Neural cell (in vitro differentiated cells): ENCODE measurements around the gene GPC3. TPM values are rescaled to one million over a fixed set of nuclear protein-coding genes. Genes with fewer than 3 reads are reported as not detected.

Experiments used
- H2AFZ ChIP-seq: fragments of 200-600, 300-800 bp; sonication (generic), shearing (Covaris generic); 2 replicates; pipeline ENCODE4 v1.6.0; 2014; ENCODE audit warnings: low read depth, mild to moderate bottlenecking, antibody characterized with exemption, low read length, moderate library complexity
- H3F3A ChIP-seq: fragments of 200-600 bp; shearing (Covaris generic); 2 replicates; pipeline ENCODE4 v1.6.1; 2016; ENCODE audit warnings: mild to moderate bottlenecking, moderate library complexity, mixed read lengths, antibody characterized with exemption, low read length; ENCODE audit not compliant: insufficient read depth, poor library complexity, severe bottlenecking
- H3K27ac ChIP-seq: fragments of 200-600, 300-800 bp; sonication (generic), shearing (Covaris generic); 2 replicates; pipeline ENCODE4 v1.5.1; 2014; ENCODE audit warnings: mild to moderate bottlenecking, low read length, moderate library complexity
- H3K27me3 ChIP-seq: fragments of 300-800, 200-600 bp; sonication (generic), shearing (Covaris generic); 2 replicates; pipeline ENCODE4 v1.6.0; 2014; ENCODE audit warnings: mild to moderate bottlenecking, low read depth, low read length, moderate library complexity; ENCODE audit not compliant: insufficient read depth
- H3K36me3 ChIP-seq: fragments of 300-800, 200-600 bp; sonication (generic), shearing (Covaris generic); 2 replicates; pipeline ENCODE4 v1.5.1; 2014; ENCODE audit warnings: mild to moderate bottlenecking, antibody characterized with exemption, low read length, moderate library complexity; ENCODE audit not compliant: insufficient read depth
- H3K4me2 ChIP-seq: fragments of 300-800, 200-600 bp; sonication (generic), shearing (Covaris generic); 2 replicates; pipeline ENCODE4 v1.6.0; 2014; ENCODE audit warnings: mild to moderate bottlenecking, low read length
- H3K4me3 ChIP-seq: fragments of 300-800, 200-600 bp; sonication (generic), shearing (Covaris generic); 2 replicates; pipeline ENCODE4 v1.5.1; 2014; ENCODE audit warnings: mild to moderate bottlenecking, low read length, moderate library complexity
- H3K79me2 ChIP-seq: fragments of 200-600 bp; shearing (Covaris generic); replicated peaks from 2 replicates; pipeline ENCODE4 v1.6.0; 2014; ENCODE audit warnings: mild to moderate bottlenecking, low read length, moderate library complexity; ENCODE audit not compliant: insufficient read depth
- H3K9ac ChIP-seq: fragments of 300-800, 200-600 bp; sonication (generic), shearing (Covaris generic); 2 replicates; pipeline ENCODE4 v1.6.1; 2016; ENCODE audit warnings: mild to moderate bottlenecking, low read length, mixed read lengths
- H3K9me2 ChIP-seq: fragments of 200-600 bp; shearing (Covaris generic); 2 replicates; pipeline ENCODE4 v1.6.1; 2016; ENCODE audit warnings: mild to moderate bottlenecking, low read length, mixed read lengths; ENCODE audit not compliant: insufficient read depth
- H3K9me3 ChIP-seq: fragments of 200-600, 300-800 bp; sonication (generic), shearing (Covaris generic); 2 replicates; pipeline ENCODE4 v1.6.1; 2016; ENCODE audit warnings: mild to moderate bottlenecking, mixed run types, low read length, moderate library complexity, mixed read lengths
- H4K20me1 ChIP-seq: fragments of 200-600 bp; shearing (Covaris generic); 2 replicates; pipeline ENCODE4 v1.6.1; 2016; ENCODE audit warnings: mild to moderate bottlenecking, mixed run types; ENCODE audit not compliant: insufficient read depth
- EZH2 ChIP-seq: fragments of 200-600, 300-800 bp; shearing (Covaris generic), sonication (generic); IDR thresholded peaks from 2 replicates; pipeline ENCODE4 v1.6.1; 2014; ENCODE audit warnings: antibody characterized with exemption, low read length, borderline replicate concordance, mild to moderate bottlenecking; ENCODE audit not compliant: insufficient read depth, poor library complexity, severe bottlenecking
- MXI1 ChIP-seq: fragments of 450-650 bp; conservative IDR thresholded peaks from 2 replicates; pipeline ENCODE4 v1.6.1; 2014; ENCODE audit warnings: antibody characterized with exemption, mild to moderate bottlenecking; ENCODE audit not compliant: poor library complexity, severe bottlenecking
- POLR2AphosphoS5 ChIP-seq: IDR thresholded peaks from 2 replicates; pipeline ENCODE4 v1.6.1; 2012
- RAD21 ChIP-seq: fragments of 450-650 bp; conservative IDR thresholded peaks from 2 replicates; pipeline ENCODE4 v1.6.1; 2014; ENCODE audit warnings: antibody characterized with exemption, mild to moderate bottlenecking, moderate library complexity
- SMC3 ChIP-seq: fragments of 450-650 bp; conservative IDR thresholded peaks from 2 replicates; pipeline ENCODE4 v1.6.1; 2014; ENCODE audit warnings: antibody characterized with exemption, mild to moderate bottlenecking, moderate library complexity; ENCODE audit not compliant: poor library complexity
- TAF1 ChIP-seq: IDR thresholded peaks from 2 replicates; pipeline ENCODE4 v1.6.1; 2012; ENCODE audit warnings: low read depth
- polyA plus RNA-seq: library from polyadenylated mRNA; depleted of rRNA; stranded (reverse); fragments of >200 nt; gene quantifications from 2 replicates; pipeline ENCODE4 v1.2.3, GENCODE V29; 2014
- TF ChIP-seq, protein P1 (sequence below): IDR thresholded peaks from 2 replicates; pipeline ENCODE4 v1.6.1; 2012; ENCODE audit warnings: borderline replicate concordance
- TF ChIP-seq, protein P2 (sequence below): fragments of 450-650 bp; IDR thresholded peaks from 2 replicates; pipeline ENCODE4 v1.5.1; 2014; ENCODE audit warnings: antibody characterized with exemption, mild to moderate bottlenecking, moderate library complexity; ENCODE audit not compliant: poor library complexity, severe bottlenecking

The GPC3 gene
- polyA plus RNA-seq, 1 donor from 2014 or later: 2.1 TPM

DNA sequence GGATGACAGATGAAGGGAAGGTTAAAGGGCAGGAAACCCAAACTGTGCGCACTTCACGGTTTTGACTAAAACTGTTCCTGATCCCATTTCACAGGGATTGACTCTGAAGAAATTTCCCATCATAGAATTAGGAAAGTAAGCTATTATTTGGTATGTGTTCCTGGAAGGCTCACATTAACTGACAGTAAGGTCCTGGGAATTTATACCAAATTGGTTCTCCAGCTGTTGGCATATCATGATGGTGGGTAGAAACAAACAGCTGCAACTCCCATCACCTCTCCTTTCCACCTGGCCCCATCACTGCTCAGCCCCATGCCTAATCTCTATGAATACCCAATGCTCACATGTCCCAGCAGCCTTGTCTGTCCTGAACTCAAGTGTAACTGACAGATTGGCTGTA, 121.2 kb downstream of the GPC3 start:
- Histone ChIP-seq H3K27me3 (no peaks in the 10 kb centered on the region), H3K4me3 (no peak overlapping the region), H3K9me2 (no peaks in the 10 kb centered on the region), H2AFZ (no peak overlapping the region), H3K79me2 (no peaks in the 10 kb centered on the region), H3K4me2 (no peak overlapping the region), H4K20me1 (no peaks in the 10 kb centered on the region), H3K27ac (no peak overlapping the region), H3F3A (no peaks in the 10 kb centered on the region), H3K9ac (no peak overlapping the region), H3K9me3 (no peaks in the 10 kb centered on the region), H3K36me3 (no peaks in the 10 kb centered on the region)
- TF ChIP-seq, protein P1, sequence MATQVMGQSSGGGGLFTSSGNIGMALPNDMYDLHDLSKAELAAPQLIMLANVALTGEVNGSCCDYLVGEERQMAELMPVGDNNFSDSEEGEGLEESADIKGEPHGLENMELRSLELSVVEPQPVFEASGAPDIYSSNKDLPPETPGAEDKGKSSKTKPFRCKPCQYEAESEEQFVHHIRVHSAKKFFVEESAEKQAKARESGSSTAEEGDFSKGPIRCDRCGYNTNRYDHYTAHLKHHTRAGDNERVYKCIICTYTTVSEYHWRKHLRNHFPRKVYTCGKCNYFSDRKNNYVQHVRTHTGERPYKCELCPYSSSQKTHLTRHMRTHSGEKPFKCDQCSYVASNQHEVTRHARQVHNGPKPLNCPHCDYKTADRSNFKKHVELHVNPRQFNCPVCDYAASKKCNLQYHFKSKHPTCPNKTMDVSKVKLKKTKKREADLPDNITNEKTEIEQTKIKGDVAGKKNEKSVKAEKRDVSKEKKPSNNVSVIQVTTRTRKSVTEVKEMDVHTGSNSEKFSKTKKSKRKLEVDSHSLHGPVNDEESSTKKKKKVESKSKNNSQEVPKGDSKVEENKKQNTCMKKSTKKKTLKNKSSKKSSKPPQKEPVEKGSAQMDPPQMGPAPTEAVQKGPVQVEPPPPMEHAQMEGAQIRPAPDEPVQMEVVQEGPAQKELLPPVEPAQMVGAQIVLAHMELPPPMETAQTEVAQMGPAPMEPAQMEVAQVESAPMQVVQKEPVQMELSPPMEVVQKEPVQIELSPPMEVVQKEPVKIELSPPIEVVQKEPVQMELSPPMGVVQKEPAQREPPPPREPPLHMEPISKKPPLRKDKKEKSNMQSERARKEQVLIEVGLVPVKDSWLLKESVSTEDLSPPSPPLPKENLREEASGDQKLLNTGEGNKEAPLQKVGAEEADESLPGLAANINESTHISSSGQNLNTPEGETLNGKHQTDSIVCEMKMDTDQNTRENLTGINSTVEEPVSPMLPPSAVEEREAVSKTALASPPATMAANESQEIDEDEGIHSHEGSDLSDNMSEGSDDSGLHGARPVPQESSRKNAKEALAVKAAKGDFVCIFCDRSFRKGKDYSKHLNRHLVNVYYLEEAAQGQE: no peak
- no peak for TF ChIP-seq EZH2
- TF ChIP-seq RAD21: no peak
- no peak for TF ChIP-seq MXI1
- TF ChIP-seq, protein P2, sequence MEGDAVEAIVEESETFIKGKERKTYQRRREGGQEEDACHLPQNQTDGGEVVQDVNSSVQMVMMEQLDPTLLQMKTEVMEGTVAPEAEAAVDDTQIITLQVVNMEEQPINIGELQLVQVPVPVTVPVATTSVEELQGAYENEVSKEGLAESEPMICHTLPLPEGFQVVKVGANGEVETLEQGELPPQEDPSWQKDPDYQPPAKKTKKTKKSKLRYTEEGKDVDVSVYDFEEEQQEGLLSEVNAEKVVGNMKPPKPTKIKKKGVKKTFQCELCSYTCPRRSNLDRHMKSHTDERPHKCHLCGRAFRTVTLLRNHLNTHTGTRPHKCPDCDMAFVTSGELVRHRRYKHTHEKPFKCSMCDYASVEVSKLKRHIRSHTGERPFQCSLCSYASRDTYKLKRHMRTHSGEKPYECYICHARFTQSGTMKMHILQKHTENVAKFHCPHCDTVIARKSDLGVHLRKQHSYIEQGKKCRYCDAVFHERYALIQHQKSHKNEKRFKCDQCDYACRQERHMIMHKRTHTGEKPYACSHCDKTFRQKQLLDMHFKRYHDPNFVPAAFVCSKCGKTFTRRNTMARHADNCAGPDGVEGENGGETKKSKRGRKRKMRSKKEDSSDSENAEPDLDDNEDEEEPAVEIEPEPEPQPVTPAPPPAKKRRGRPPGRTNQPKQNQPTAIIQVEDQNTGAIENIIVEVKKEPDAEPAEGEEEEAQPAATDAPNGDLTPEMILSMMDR: no peak
- no peak for TF ChIP-seq SMC3
- TF ChIP-seq TAF1: no peak
- TF ChIP-seq POLR2AphosphoS5: no peak

DNA sequence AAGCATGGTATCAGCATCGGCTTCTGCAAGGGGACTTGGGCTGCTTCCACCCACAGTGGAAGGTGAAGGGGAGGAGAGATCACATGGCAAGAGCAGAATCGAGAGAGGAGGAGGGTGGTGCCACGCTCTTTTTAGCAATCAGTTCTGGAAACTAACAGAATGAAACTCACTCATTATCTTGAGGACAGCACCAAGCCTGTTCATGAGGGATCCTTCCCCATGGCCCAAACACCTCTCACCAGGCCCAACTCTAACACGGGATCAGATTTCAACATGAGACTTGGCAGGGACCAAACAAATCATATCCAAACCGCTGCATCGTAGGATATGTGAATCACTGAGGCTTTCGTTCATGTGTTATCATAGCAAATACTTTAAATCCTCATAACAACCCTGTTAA, 125.5 kb downstream of the GPC3 start:
- no peak for TF ChIP-seq RAD21
- no peak for TF ChIP-seq SMC3
- no peak for TF ChIP-seq MXI1
- TF ChIP-seq, protein P1: no peak
- no peak for TF ChIP-seq EZH2
- no peak for TF ChIP-seq POLR2AphosphoS5
- Histone ChIP-seq H3K9ac (no peak overlapping the region), H2AFZ (no peak overlapping the region), H3K4me2 (no peak overlapping the region), H3K27ac (no peak overlapping the region), H3K9me2 (no peaks in the 10 kb centered on the region), H4K20me1 (no peaks in the 10 kb centered on the region), H3K27me3 (no peaks in the 10 kb centered on the region), H3F3A (no peaks in the 10 kb centered on the region), H3K79me2 (no peaks in the 10 kb centered on the region), H3K9me3 (no peaks in the 10 kb centered on the region), H3K4me3 (no peak overlapping the region), H3K36me3 (no peaks in the 10 kb centered on the region)
